HG03064 (cell line): ENCODE data around the gene TMEM200A.

Experiments used
- ATAC-seq: cut with Tn5 transposase; IDR thresholded peaks from one replicate; pipeline ENCODE4 v1.9.1; 2021; ENCODE audit warnings: low read depth; ENCODE audit not compliant: unreplicated experiment

Gene TMEM200A

GRCh38 chr6:130473886-130474285 lies 108.1 kb downstream of the TMEM200A start:
- no peak for ATAC-seq

- no peak for ATAC-seq
Observed at GRCh38 chr6:130482645-130483390, 117.0 kb downstream of the TMEM200A start.

- no peak for ATAC-seq
Observed at GRCh38 chr6:130485870-130486269, 120.1 kb downstream of the TMEM200A start.

- no peak for ATAC-seq
Observed at GRCh38 chr6:130486417-130486816, 120.6 kb downstream of the TMEM200A start.

GRCh38 chr6:130489514-130489913 lies 123.7 kb downstream of the TMEM200A start:
- no peak for ATAC-seq
